ENCODE results near the gene SETBP1.

SETBP1 gene

GRCh38 chr18:45110577-45111501 is 430.2 kb downstream of the SETBP1 start:
- peak; percentile 20 for DNase-seq (ENCODE audit: low read depth)

DNA sequence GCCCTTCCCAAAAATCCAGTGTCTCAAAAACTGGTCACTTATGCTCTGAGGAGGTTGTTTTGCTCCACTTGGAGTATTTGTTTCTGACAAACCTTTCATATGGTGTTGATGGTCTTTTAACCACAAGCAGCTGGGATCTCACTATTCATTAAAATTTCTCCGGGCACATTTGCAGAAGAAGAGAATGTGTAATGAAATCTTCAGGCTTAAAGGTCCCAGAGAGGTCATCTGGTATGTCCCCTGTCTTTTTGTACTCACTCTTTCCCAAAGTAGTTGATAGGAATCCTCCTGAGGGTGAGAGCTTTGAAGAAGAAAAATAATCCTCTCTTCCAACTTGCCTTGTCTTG is 430.8 kb downstream of the SETBP1 start:
- no peak for DNase-seq (ENCODE audit: low read depth)

GRCh38 chr18:45112682-45113081 is 432.0 kb downstream of the SETBP1 start:
- DNase-seq (ENCODE audit: low read depth) = no peak

DNA sequence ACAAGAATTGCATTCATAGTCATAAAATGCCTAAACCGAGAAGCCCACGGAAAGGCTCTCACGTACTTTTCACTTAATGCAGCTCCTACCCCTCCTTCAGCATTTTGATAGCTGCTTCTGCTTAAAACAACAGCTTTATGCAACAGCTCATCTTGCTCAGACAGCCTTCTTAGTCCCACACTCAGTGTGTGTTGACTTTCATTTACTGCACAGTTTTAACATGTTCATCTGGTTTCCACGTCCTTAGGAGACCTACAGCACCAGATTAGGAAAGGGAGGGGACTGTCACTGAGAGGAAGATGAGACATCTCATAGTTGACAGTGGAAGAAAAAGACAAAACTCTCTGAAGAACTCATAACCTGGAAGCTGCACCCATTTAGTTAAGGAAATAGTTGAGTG is 435.4 kb downstream of the SETBP1 start:
- no peak for DNase-seq (ENCODE audit: low read depth)

All from GM04503 (cell line).